ENCODE measurements around the gene GRIN2A.

Gene GRIN2A

GRCh38 chr16:10020866-10021265 is 161.4 kb downstream of the GRIN2A start:
- no peaks in the 10 kb centered on the region for H3K36me3 ChIP-seq (ENCODE audit: insufficient read depth)
- H3K4me2 ChIP-seq: no peak overlapping the region
- H4K20me1 ChIP-seq (ENCODE audit: insufficient read depth): no peaks in the 10 kb centered on the region
- H3K4me3 ChIP-seq (IDR thresholded peaks at IDR 0.05; ENCODE audit: insufficient read depth, low read depth, low read length): no peak overlapping the region
- TF ChIP-seq, protein P1, sequence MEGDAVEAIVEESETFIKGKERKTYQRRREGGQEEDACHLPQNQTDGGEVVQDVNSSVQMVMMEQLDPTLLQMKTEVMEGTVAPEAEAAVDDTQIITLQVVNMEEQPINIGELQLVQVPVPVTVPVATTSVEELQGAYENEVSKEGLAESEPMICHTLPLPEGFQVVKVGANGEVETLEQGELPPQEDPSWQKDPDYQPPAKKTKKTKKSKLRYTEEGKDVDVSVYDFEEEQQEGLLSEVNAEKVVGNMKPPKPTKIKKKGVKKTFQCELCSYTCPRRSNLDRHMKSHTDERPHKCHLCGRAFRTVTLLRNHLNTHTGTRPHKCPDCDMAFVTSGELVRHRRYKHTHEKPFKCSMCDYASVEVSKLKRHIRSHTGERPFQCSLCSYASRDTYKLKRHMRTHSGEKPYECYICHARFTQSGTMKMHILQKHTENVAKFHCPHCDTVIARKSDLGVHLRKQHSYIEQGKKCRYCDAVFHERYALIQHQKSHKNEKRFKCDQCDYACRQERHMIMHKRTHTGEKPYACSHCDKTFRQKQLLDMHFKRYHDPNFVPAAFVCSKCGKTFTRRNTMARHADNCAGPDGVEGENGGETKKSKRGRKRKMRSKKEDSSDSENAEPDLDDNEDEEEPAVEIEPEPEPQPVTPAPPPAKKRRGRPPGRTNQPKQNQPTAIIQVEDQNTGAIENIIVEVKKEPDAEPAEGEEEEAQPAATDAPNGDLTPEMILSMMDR (conservative IDR thresholded peaks at IDR 0.05; ENCODE audit: low read depth, low read length): no peak
- H3K27me3 ChIP-seq (ENCODE audit: insufficient read depth, low read depth): no peaks in the 10 kb centered on the region
- no peak overlapping the region for H3K27ac ChIP-seq
- no peak overlapping the region for H3K9ac ChIP-seq
- no peaks in the 10 kb centered on the region for H3K4me1 ChIP-seq (ENCODE audit: low read depth, poor library complexity, severe bottlenecking)
- no peaks in the 10 kb centered on the region for H3K79me2 ChIP-seq (ENCODE audit: insufficient read depth, low read depth)
- H2AFZ ChIP-seq (ENCODE audit: low read depth): no peak overlapping the region

DNA sequence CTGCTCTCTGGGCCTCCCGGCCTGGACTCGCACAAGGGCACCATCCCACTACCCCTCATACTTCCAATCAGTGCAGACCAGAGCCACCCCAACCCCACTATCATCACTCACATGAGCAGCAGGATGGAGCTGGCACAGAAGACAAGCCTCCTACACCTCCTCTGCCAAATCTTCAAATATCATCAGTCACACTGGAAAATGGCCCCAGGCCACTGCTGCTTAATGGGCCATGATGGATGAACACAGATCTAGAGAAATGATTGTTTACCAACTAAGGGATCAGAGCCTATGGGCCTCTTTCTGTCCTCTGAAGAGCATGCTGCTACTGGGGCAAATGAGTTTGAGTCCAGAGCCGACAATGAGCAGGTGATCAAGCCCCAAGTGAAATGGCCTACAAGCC is 165.5 kb downstream of the GRIN2A start:
- H3K4me3 ChIP-seq (IDR thresholded peaks at IDR 0.05; ENCODE audit: insufficient read depth, low read depth, low read length): no peak overlapping the region
- no peaks in the 10 kb centered on the region for H3K79me2 ChIP-seq (ENCODE audit: insufficient read depth, low read depth)
- H3K9ac ChIP-seq: no peak overlapping the region
- no peak overlapping the region for H3K27ac ChIP-seq
- no peak overlapping the region for H3K4me2 ChIP-seq
- no peak overlapping the region for H2AFZ ChIP-seq (ENCODE audit: low read depth)
- TF ChIP-seq, protein P1 (conservative IDR thresholded peaks at IDR 0.05; ENCODE audit: low read depth, low read length): no peak
- H4K20me1 ChIP-seq (ENCODE audit: insufficient read depth): no peaks in the 10 kb centered on the region
- no peaks in the 10 kb centered on the region for H3K36me3 ChIP-seq (ENCODE audit: insufficient read depth)
- H3K27me3 ChIP-seq (ENCODE audit: insufficient read depth, low read depth): no peaks in the 10 kb centered on the region
- no peaks in the 10 kb centered on the region for H3K4me1 ChIP-seq (ENCODE audit: low read depth, poor library complexity, severe bottlenecking)

DNA sequence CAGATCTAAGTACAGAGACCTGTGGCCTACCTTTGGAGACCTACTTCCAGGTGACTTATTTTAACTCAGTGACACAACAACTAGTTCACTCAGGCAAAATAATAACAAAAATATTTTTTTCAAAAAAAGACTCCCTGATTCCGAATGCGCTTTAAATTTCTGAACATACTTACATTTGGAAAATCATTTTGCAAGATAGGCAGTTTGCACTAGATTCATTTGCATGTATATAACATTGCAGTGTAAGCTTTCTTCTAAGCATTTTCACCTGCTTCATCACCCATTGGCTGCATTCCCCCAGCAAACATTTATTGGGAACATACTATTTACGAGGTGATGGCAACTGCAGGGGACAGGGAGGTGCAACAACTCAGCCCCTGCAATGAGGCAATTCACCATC is 166.8 kb downstream of the GRIN2A start:
- no peak overlapping the region for H2AFZ ChIP-seq (ENCODE audit: low read depth)
- H3K79me2 ChIP-seq (ENCODE audit: insufficient read depth, low read depth): no peaks in the 10 kb centered on the region
- H3K4me1 ChIP-seq (ENCODE audit: low read depth, poor library complexity, severe bottlenecking): no peaks in the 10 kb centered on the region
- no peaks in the 10 kb centered on the region for H3K27me3 ChIP-seq (ENCODE audit: insufficient read depth, low read depth)
- H3K4me3 ChIP-seq (IDR thresholded peaks at IDR 0.05; ENCODE audit: insufficient read depth, low read depth, low read length): no peak overlapping the region
- TF ChIP-seq, protein P1 (conservative IDR thresholded peaks at IDR 0.05; ENCODE audit: low read depth, low read length): no peak
- H3K36me3 ChIP-seq (ENCODE audit: insufficient read depth): no peaks in the 10 kb centered on the region
- no peak overlapping the region for H3K4me2 ChIP-seq
- no peak overlapping the region for H3K27ac ChIP-seq
- H4K20me1 ChIP-seq (ENCODE audit: insufficient read depth): no peaks in the 10 kb centered on the region
- no peak overlapping the region for H3K9ac ChIP-seq

GRCh38 chr16:10013774-10014173 is 168.5 kb downstream of the GRIN2A start:
- no peaks in the 10 kb centered on the region for H3K4me1 ChIP-seq (ENCODE audit: low read depth, poor library complexity, severe bottlenecking)
- no peaks in the 10 kb centered on the region for H3K79me2 ChIP-seq (ENCODE audit: insufficient read depth, low read depth)
- no peak overlapping the region for H2AFZ ChIP-seq (ENCODE audit: low read depth)
- no peaks in the 10 kb centered on the region for H4K20me1 ChIP-seq (ENCODE audit: insufficient read depth)
- no peaks in the 10 kb centered on the region for H3K36me3 ChIP-seq (ENCODE audit: insufficient read depth)
- TF ChIP-seq, protein P1 (conservative IDR thresholded peaks at IDR 0.05; ENCODE audit: low read depth, low read length): no peak
- no peak overlapping the region for H3K4me2 ChIP-seq
- H3K9ac ChIP-seq: no peak overlapping the region
- H3K27me3 ChIP-seq (ENCODE audit: insufficient read depth, low read depth): no peaks in the 10 kb centered on the region
- H3K4me3 ChIP-seq (IDR thresholded peaks at IDR 0.05; ENCODE audit: insufficient read depth, low read depth, low read length): no peak overlapping the region
- no peak overlapping the region for H3K27ac ChIP-seq

Measured in KMS-11 (cell line).